Activated T-helper 1 cell treated with anti-CD3 and anti-CD28 coated beads, Interleukin-12 subunit alpha, Interleukin-12 subunit beta, Interleukin-2, Interleukin-4 antibody, amounts not matched to agents 30 ng/mL and 10 ng/mL and 1 ng/mL, durations not matched to agents 14 hours and 24 hours and 36 hours (primary cell): ENCODE data around the gene DAPK3. TPM values are rescaled to one million over a fixed set of nuclear protein-coding genes. Genes with fewer than 3 reads are reported as not detected.
"Not testable (repeated sequence)": the region's sequence is repeated elsewhere in the genome, so short reads cannot be mapped to it uniquely, and the experiment has no call there.

Source experiments
- DNase-seq: peaks from one replicate; pipeline ENCODE4 v3.0.0; 2021; ENCODE audit warnings: low spot score
- H3K27ac Mint-ChIP-seq: one replicate; pipeline ENCODE4 v1.8.0; 2021; ENCODE audit warnings: mild to moderate bottlenecking, mixed read lengths
- H3K27me3 Mint-ChIP-seq: one replicate; pipeline ENCODE4 v1.8.0; 2022; ENCODE audit warnings: mild to moderate bottlenecking, moderate library complexity, mixed read lengths; ENCODE audit not compliant: insufficient read depth
- H3K36me3 Mint-ChIP-seq: one replicate; pipeline ENCODE4 v1.8.0; 2021; ENCODE audit warnings: low read depth, mixed read lengths
- H3K4me1 Mint-ChIP-seq: one replicate; pipeline ENCODE4 v1.8.0; 2021; ENCODE audit warnings: low read depth, mixed read lengths
- H3K4me3 Mint-ChIP-seq: one replicate; pipeline ENCODE4 v1.8.0; 2021; ENCODE audit warnings: mild to moderate bottlenecking, moderate library complexity, mixed read lengths
- H3K9me3 Mint-ChIP-seq: one replicate; pipeline ENCODE4 v1.8.0; 2021; ENCODE audit warnings: mixed read lengths
- intact Hi-C: fragments of 100-400 bp; cut with micrococcal nuclease; formaldehyde crosslinking; loops from one replicate; pipeline ENCODE4 v1.15.1; 2024
- total RNA-seq: library from RNA; stranded (reverse); gene quantifications from 2 replicates; pipeline ENCODE4 v1.2.3, GENCODE V29; 2022

DAPK3 gene
- total RNA-seq, 1 donor from 2014 or later = 47.3 TPM

DNA sequence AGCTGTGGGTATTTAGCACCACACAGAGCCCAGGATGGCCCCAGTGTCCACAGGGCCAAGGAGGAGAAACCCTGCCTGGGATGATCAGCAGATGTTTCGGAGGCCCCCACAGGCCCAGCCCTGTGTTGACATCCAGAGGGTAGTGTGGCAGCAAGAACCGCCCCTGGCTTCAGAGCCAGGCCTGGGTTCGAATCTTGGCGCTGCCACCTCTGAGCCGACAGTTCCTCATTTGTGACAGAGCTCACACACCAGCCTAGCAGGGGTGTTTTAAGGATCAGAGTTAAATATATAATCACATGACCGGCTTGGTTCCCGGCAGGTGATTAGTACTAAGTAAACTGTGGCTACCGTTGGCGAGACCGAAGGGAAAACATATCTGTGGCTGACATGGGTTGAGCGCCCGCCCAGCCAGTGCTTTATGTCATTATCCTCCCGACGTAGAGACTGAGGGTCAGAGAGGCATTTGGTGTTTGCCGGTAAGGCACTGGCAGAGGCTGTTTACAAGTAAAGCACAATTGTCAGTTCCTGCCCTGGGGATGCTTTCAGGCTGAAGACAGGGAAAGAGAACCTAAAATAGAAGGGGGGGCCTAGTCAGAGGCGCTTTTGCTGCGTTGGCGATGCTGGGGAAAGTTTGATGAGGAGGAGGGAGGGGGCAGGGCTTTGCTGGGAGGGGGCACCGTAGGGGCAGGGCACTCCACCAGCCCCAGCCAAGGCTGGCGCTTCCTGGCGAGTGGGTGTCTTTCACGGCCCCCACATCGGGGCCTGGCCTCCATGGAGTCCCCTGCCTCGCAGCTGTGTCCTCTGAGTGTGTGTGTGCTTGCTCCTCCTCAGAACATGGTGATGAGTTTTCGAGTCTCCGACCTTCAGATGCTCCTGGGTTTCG lies 41.4 kb upstream of the DAPK3 start:
- intact Hi-C loops = no loop called here
- no peak overlapping the region for H3K4me3 Mint-ChIP-seq
- peaks cover 18% of the 10 kb centered on the region for H3K4me1 Mint-ChIP-seq
- no peaks in the 10 kb centered on the region for H3K27me3 Mint-ChIP-seq
- H3K27ac Mint-ChIP-seq = no peak overlapping the region
- H3K36me3 Mint-ChIP-seq = peaks cover 15% of the 10 kb centered on the region
- DNase-seq = no peak
- no peaks in the 10 kb centered on the region for H3K9me3 Mint-ChIP-seq

GRCh38 chr19:4011430-4011829 lies 40.5 kb upstream of the DAPK3 start:
- H3K27ac Mint-ChIP-seq, intact Hi-C loops, H3K27me3 Mint-ChIP-seq, H3K9me3 Mint-ChIP-seq, H3K4me3 Mint-ChIP-seq, DNase-seq: not testable (repeated sequence)
- Mint-ChIP-seq H3K36me3 (peaks cover 14% of the 10 kb centered on the region), H3K4me1 (peaks cover 18% of the 10 kb centered on the region)

DNA sequence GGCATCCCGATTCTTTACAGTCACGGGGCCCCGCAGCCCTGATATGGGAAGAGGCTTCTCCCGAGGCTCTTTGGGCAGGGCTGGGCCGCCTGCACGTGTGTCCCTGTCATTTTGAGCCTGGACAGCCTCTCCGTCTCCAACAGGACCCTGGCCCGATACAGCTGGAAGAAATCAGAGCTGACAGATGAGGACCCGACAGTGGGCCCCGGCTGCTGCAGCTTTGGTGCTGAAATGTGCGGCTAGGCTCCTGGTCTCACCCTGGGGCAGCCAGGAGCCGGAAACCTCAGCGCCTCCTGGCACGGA lies 39.9 kb upstream of the DAPK3 start:
- intact Hi-C loops = no loop called here
- peaks cover 18% of the 10 kb centered on the region for H3K4me1 Mint-ChIP-seq
- H3K36me3 Mint-ChIP-seq = peaks cover 12% of the 10 kb centered on the region
- H3K4me3 Mint-ChIP-seq = no peak overlapping the region
- no peaks in the 10 kb centered on the region for H3K9me3 Mint-ChIP-seq
- no peaks in the 10 kb centered on the region for H3K27me3 Mint-ChIP-seq
- H3K27ac Mint-ChIP-seq = no peak overlapping the region
- no peak for DNase-seq

- peak overlapping the region; percentile 7 for H3K4me3 Mint-ChIP-seq
- H3K4me1 Mint-ChIP-seq = peaks cover 18% of the 10 kb centered on the region
- no peaks in the 10 kb centered on the region for H3K27me3 Mint-ChIP-seq
- no peaks in the 10 kb centered on the region for H3K9me3 Mint-ChIP-seq
- H3K36me3 Mint-ChIP-seq = peaks cover 12% of the 10 kb centered on the region
- no peak overlapping the region for H3K27ac Mint-ChIP-seq
- no peak for DNase-seq
- intact Hi-C loops = no loop called here
These were observed 39.3 kb upstream of the DAPK3 start for GRCh38 chr19:4009990-4010807.

DNA sequence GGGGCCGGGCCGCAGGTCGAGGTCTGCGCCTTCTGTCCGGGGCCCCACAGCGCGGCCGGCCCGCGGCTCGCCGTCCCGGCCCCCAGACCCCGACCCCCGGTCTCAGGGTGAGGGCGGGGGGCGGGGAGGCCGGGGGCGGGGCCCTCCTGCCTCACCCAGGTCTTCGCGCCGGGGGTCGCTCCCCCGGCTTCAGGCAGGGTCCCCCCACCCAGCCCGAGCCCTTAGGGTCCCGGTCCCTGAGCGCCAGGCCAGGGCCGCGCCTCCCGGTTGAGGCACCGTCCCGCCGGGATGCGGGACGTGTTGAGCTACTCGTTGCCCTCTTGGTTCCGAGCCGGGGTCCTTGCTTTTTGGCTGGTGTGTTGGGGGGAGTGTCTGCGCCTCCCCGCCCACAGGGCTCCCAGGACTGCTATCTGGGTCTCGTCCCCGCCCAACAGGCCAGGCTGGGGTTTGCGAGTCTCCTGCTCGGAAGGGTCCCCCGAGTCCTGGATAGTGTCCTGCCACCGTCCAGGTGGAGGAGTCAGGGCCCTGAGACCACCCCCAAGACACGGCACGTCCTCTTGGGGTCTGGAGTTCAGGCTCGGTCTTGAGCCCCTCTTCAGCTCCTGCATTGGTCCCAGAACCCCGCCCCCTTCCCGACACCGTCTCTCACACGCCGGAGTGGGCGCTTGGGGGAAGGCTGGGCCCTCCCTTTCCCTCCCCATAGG lies 37.1 kb upstream of the DAPK3 start:
- no peaks in the 10 kb centered on the region for H3K9me3 Mint-ChIP-seq
- H3K4me1 Mint-ChIP-seq = peaks cover 18% of the 10 kb centered on the region
- intact Hi-C loops = loop anchor here (1.0 to 2.0 kb wide), 7 partner anchors 18 to 502 kb away; partner anchors contain the start of genes DAPK3, FZR1, YJU2 and ZBTB7A
- peak overlapping the region; percentile 90 for H3K4me3 Mint-ChIP-seq
- DNase-seq = peak; percentile 12
- no peaks in the 10 kb centered on the region for H3K27me3 Mint-ChIP-seq
- peak overlapping the region; percentile 84 for H3K27ac Mint-ChIP-seq
- H3K36me3 Mint-ChIP-seq = peaks cover 9% of the 10 kb centered on the region

DNA sequence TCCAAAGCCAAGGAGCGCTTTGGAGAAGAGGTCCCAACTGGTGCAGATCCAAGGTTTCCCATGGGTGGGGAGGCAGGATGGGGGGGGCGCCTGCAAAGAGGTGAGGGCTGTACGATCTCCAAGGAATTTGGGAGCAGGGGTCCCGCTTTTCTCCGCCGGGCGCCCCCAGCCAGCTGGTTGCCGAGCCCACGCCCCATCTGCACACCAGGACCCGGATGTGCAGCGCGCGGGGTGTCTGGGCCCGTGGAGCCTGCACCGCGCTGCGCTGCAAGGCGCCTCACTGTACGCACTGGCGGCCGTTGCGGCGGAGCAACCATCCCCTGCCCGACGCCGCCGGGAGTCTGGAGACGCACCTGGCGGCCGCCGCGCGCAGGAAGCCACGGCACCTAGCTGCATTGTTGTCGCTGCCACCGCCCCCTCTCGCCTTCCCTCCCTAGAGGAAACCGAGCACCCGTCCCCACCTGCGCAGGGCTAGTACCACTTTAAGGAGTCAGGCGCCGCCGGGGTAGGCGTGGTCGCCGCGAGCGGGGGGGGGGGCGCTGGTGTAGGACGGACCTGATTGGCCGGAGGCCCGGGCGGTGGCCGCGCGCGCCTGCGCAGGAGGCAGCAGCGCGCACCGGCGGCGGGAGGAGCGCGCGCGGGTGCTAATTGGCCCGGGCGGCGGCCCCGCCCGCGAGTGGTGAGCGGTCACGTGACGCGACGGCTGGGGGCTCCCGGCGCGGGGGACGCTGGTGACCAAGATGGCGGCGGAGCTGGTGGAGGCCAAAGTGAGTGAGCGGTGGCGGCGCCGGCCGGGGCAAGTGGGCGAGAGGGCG lies 36.3 kb upstream of the DAPK3 start, which contains the start of gene PIAS4:
PIAS4 (plus strand) TSS at position 716 of the 815 bp plus-strand sequence; CDS start at position 741, 25 bp downstream.
- peak within 1 kb of the TSS; percentile 84 for H3K27ac Mint-ChIP-seq
- H3K4me1 Mint-ChIP-seq = peaks cover 18% of the 10 kb centered on the region
- H3K27me3 Mint-ChIP-seq = no peaks in the 10 kb centered on the region
- H3K36me3 Mint-ChIP-seq = peaks cover 3% of the 10 kb centered on the region
- intact Hi-C loops = loop anchor here (1.0 to 2.0 kb wide), 7 partner anchors 17 to 501 kb away; partner anchors contain the start of genes DAPK3, FZR1, YJU2 and ZBTB7A
- peak; percentile 94 for DNase-seq
- no peaks in the 10 kb centered on the region for H3K9me3 Mint-ChIP-seq
- peak within 1 kb of the TSS; percentile 90 for H3K4me3 Mint-ChIP-seq

- H3K9me3 Mint-ChIP-seq, H3K27me3 Mint-ChIP-seq, H3K36me3 Mint-ChIP-seq, intact Hi-C loops, DNase-seq, H3K27ac Mint-ChIP-seq: not testable (repeated sequence)
- Mint-ChIP-seq H3K4me3 (peak overlapping the region; percentile 65), H3K4me1 (peaks cover 18% of the 10 kb centered on the region)
These were observed 34.5 kb upstream of the DAPK3 start for GRCh38 chr19:4005436-4005835.

- H3K27me3 Mint-ChIP-seq, H3K27ac Mint-ChIP-seq, H3K36me3 Mint-ChIP-seq, intact Hi-C loops, H3K9me3 Mint-ChIP-seq, H3K4me1 Mint-ChIP-seq, H3K4me3 Mint-ChIP-seq, DNase-seq: not testable (repeated sequence)
These were observed 29.9 kb upstream of the DAPK3 start for GRCh38 chr19:4000798-4001197.

GRCh38 chr19:3998667-3999412 lies 27.9 kb upstream of the DAPK3 start:
- DNase-seq, H3K9me3 Mint-ChIP-seq, intact Hi-C loops, H3K36me3 Mint-ChIP-seq, H3K27me3 Mint-ChIP-seq, H3K4me3 Mint-ChIP-seq, H3K27ac Mint-ChIP-seq, H3K4me1 Mint-ChIP-seq: not testable (repeated sequence)

DNA sequence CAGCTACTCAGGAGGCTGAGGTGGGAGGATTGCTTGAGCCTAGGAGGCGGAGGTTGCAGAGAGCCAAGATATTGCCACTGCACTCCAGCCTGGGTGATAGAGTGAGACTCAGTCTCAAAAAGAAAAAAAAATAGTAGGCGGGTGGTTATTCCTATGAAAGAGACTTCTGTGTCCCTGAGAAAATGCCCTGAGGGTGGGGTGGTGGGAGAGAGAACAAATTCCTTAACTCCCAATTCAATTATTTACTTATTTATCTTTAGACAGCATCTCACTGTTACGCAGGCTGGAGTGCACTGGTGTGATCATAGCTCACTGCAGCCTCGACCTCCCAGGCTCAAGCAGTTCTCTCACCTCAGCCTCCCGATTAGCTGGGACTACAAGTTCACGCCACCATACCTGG lies 24.7 kb upstream of the DAPK3 start:
- intact Hi-C loops = no loop called here
- H3K36me3 Mint-ChIP-seq = no peaks in the 10 kb centered on the region
- DNase-seq = no peak
- no peak overlapping the region for H3K4me3 Mint-ChIP-seq
- peaks cover 9% of the 10 kb centered on the region for H3K4me1 Mint-ChIP-seq
- H3K27me3 Mint-ChIP-seq = no peaks in the 10 kb centered on the region
- H3K9me3 Mint-ChIP-seq = no peaks in the 10 kb centered on the region
- no peak overlapping the region for H3K27ac Mint-ChIP-seq

DNA sequence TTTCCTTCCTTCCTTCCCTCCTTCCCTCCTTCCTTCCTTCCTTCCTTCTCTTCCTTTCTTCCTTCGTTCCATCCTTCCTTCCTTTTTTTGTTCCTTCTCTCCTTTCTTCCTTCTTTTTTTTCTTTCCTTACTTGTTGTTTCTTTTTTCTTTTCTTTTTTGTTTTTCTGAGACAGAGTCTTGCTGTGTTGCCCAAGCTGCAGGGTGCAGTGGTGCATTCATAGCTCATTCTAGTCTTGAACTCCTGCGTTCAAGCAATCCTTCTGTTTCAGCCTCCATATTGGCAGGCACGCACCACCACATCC lies 19.9 kb upstream of the DAPK3 start:
- no peak for DNase-seq
- Mint-ChIP-seq H3K36me3 (no peaks in the 10 kb centered on the region), H3K27ac (peak overlapping the region; percentile 75), H3K4me3 (peak overlapping the region; percentile 58), H3K9me3 (no peaks in the 10 kb centered on the region), H3K4me1 (peaks cover 24% of the 10 kb centered on the region), H3K27me3 (peaks cover 2% of the 10 kb centered on the region)
- intact Hi-C loops = loop anchor here (1.0 kb wide), 4 partner anchors 17 to 214 kb away; partner anchors contain the start of genes ANKRD24, PIAS4, SIRT6 and ZBTB7A
